HG02588 (cell line): ENCODE data around the gene MRPL53.

Experiments
- ATAC-seq: cut with Tn5 transposase; IDR thresholded peaks from one replicate; pipeline ENCODE4 v1.9.1; 2021; ENCODE audit warnings: mild to moderate bottlenecking, moderate library complexity; ENCODE audit not compliant: unreplicated experiment

Gene MRPL53

DNA sequence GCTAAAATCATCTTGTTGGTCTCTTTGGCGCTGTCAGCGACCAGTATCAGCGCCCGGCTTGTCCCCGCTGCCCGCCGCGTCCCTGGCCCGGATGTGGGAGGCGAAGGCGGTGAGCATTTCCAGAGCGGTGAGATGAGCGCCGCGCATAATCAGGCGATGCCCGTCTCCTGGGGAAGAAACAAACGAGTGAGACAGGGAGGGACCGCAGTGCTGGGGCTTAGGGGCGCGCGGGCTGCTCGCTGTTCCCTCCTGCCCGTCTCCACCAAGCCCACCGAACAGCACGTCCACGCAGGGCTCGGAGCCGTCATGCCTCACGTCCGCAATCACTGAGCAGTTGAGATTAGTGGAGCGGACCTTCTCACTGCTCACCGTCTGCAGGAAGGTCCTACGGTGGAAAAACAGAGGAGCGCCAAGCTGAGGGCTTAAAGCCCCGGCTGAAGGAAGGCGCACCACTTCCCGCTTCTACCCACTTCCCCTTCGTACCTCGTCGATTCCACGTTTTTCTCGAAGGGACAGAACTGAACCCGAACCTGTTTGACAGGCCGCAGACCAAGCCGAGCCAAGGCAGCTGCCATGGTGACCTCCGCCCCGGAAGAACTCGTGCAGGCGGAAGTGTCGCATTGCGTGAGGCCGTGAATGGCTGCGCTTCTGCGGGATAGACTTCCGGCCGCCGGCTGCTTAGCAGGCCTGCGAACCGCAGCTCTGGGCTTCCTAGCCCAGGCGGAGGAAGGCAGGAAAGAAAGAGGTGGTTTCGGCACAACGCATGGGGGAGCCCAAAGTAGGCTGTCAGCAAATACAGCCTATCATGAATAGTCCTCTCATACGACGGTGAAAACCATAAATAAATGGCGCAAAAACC lies at the start of gene MRPL53:
Gene MRPL53 (minus strand): TSS at position 595 of the 859 bp plus-strand sequence. CDS start 20 bp downstream, at position 575.
- peak; percentile 82 for ATAC-seq

DNA sequence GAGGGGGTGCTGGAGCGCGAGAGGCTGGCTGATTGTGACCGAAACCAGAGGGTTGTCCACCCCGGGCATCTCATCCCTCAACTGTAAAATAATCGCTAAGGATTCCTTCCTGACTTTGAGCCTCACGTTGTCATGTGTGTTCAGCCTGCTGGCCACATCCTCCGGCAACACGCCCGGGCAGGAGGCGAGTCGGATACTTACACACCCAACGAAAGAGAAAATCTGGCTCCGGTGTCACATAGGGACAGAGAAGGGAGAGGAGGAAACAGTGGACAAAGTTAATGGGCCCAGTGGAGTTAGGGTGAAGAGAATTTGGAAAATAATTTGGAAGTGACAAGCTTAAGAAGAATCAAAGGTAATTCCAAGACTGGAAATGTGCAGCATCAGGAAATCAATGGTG lies 44.2 kb upstream of the MRPL53 start:
- no peak for ATAC-seq

DNA sequence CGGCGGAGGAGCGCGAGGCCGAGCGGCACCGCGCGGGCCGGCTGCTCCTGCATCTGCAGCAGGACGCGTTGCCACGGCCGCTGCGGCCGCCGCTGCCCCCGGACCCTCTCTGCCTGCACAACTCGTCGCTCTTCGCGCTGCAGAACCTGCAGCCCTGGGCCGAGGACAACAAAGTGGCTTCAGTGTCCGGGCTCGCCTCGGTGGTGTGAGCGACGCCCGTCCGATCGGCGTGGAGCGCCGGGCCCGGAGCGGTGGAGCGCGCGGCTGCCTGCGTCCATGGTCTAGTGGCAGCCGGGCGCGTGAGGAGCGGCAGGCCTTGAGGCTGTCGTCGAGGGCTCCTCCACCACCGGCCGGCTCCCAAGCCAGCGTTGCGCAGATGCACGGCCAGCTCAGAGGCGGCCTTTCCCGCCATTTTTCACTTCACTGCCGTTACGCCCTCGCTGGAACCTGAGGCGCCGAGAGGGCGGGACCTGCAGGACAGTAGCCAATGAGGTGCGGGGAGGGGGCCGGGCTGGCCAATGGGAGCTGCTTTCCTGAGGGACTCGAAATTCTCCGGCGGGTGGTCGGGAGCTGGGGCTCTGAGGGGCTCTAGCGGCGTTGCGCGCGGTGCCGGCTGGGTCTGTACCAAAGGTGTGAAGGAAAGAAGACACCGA lies 43.6 kb upstream of the MRPL53 start:
- no peak for ATAC-seq

DNA sequence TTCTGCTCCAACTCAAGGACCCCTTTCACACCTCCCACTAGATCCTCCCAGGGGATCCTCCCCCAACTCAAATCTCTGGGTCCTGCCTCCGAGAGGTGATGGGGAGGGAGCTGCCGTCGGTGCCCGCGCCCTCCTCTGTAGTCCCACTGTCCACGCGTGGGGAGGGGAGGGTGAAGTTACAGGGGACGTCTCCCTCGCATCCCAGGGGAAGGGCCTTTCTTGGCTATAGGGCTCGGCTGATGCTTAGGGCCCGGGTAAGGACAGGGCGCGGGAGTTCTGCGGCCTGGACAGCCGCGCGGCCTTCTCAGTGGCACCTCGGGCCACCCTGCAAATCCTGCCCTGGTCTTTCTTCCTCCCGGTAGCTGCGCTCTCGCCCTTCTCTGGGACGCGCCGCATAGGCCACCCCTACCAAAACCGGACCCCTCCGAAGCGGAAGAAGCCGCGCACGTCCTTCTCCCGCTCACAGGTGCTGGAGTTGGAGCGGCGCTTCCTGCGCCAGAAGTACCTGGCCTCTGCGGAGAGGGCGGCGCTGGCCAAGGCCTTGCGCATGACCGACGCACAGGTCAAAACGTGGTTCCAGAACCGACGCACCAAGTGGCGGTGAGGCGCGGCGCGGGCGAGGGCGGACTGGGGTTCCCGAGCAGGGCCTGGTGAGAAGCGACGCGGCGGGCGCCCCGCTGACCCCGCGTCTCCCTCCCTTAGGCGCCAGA lies 42.9 kb upstream of the MRPL53 start:
- no peak for ATAC-seq

DNA sequence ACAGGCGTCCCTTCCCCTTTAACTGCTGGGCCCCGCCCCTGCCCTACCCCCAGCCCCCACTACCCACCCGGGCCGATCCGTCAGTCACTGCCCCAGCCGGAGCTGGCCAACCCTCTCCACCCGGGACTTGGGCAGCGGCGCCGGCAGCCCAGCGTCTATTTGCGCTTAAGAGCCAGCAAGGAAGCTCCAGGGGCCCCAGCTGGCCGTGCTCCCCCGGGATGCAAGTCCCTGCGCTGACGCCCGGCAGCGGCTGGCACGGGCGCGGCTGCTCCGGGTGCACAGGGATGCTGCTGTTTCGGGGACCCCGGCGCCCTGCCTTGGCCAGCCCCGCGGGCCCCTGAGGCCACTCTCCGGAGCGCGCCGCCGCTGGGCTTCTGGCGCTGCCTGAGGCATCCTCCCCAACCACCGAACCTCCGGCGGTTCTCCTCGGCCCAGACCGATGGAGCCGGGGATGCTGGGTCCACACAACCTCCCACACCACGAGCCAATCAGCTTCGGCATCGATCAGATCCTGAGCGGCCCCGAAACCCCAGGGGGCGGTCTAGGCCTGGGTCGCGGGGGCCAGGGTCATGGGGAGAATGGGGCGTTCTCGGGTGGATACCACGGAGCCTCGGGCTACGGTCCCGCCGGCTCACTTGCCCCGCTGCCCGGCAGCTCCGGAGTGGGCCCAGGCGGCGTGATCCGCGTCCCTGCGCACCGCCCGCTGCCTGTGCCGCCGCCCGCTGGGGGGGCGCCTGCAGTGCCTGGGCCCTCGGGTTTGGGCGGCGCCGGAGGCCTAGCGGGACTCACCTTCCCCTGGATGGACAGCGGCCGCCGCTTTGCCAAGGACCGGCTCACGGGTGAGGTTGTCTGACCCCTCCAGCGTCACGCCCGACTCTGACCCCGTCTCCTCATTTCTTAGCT lies 42.1 kb upstream of the MRPL53 start, which contains the start of gene TLX2:
Gene TLX2 (plus strand): TSS at position 83 of the 903 bp plus-strand sequence. CDS start 357 bp downstream, at position 440.
- no peak for ATAC-seq

DNA sequence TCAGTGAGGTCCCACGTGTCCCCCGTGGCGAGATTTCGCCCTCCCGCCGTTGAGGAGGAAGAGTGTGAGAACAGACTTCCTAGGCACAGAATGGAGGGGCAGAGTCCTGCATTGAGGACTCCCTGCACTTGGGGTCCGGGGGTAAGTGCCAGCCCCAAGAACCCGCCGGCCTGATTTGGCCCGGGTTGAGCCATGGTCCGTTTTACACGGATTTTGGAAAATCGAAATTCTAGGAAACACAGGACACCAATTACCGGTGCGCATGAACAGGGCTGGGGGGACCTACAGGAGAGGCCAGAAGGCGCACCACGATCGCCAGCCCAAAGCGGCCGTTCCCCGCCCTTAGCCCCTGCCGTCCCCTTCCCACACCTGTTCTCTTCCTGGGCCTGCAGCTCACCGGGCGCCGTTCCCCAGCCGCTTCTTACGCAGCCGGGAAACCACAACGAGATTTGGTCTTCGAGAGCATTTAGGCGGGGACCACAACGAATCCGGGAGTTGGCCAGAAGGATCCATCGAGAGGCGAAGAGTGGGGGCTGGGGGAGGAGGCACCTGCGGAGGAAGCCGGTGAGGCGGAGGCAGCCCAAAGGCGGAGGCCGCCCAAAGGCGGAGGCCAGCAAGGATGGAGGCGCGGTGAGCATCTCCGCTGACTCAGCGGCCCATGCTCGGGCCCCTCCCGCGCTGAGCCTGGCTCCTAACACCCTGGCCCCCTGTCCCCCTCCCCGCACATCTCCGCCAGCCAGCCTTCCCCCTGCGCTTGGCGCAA lies 41.3 kb upstream of the MRPL53 start:
- no peak for ATAC-seq

DNA sequence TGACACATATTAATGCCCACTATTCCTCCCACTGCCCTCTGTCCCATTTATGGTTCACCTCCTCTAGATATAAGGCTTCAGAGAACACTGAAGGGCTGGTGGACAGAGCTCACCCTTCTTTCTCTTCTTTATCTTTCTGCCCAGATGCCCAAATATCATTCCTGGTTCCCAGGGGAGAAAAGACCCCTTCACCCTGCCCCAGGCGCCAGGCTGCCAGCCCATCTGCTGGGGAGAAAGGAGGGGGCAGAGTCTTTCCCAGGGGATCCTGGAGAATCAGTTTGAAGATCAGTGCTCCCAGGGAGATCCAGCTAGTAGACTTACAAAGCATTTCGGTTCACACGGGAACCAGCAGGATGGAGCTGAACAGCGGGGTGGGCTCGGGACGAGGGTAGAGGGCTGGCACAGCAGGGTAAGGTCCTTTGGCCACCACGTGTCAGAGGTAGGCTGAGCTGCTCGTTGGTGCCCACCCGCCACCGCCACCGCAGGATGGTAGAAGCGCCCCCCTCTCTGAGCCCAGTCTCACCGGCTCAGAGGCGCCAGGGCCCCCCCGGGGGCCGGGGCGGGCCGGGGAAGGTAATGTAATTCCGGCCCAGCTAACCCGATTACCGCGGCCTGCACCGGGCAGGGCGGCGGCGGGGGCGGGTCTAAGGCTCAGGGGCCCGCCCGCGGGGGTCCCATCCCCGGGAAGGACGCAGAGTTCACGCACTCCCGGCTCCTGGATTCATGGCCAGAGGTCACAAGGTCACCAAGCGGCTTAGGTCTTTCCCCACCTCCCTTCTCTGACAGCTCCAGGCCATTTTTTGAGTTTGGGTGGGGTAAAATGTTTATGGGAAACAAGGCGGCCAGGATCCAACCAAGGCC lies 40.5 kb upstream of the MRPL53 start:
- ATAC-seq: no peak

DNA sequence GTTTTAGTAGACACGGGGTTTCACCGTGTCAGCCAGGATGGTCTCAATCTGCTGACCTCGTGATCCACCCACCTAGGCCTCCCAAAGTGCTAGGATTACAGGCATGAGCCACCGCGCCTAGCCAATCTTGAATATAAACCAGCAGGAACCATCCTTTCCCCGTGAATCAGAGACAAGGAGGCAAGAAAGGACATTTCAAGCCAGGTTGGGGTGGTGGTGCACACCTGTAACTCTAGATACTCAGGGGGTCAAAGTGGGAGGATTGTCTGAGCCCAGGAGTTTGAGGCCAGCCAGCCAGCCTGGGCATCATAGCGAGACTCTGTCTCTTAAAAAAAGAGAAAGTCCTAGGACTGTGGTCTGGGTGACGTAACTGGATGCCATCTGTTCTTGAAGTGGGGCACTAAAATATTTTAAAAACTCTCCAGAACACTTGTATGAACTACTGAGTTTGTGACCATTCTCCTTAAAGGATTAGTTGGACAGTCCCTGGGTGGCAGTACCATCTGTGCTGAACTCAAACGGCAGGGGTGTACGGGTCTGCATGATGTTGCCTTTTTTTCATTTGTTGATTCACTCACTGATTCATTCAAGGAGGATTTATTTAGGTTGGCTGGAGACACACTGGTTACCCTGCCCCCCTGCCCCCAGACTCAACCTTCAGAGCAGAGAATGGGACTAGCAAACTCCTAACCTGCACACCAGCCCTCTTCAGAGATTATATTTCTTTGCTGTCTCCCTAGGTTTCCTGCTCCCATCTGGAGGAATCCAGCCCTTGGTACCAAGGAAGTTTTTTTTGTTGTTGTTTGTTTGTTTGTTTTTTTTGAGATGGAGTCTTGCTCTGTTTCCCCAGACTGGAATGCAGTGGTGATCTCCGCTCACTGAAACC lies 38.9 kb upstream of the MRPL53 start:
- ATAC-seq: no peak

DNA sequence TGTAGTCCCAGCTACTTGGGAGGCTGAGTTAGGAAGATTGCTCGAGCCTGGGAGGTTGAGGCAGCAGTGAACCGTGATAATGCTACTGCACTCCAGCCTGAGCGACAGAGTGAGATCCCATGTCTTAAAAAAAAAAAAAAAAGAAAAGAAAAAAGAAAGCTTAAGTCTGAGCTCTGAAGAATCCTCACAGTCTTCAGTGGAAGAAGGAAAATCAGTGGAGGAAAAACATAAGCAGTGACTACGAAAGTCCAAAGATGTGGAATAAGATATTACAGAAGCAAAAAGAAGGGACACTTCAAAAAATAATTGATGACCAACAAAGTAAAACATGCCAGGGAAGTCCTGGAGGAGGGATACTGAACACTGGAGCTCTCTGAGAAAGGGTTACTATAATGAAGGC lies 37.8 kb upstream of the MRPL53 start:
- no peak for ATAC-seq

DNA sequence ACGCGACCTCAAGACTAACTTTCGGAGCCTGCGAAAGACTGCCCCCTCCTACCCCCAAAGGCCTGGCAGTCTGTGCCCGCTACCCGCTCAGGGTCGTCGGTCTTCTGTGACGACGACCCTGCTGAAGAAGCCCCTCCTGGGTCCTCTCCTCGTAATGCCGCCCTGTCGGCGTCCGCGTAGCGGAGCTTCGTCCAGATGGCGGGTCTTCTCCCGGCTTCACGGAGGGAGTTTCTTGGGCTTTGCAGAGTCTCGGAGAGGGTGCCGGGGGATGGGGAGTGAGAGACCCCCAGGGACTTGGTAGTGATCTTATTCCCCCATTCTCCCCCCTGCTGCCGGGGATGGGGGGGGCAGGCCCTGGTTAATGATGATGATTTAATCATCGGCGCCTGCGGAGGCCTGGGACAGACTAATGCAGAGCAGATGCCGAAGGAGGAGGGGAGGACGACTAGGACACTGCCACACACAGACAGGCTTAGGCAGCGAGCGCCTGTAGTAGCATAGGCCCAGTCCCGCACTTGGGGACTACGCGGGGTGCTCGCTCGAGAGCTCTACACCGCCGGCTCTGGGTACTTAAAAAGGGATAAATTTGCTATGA lies 35.5 kb upstream of the MRPL53 start:
- no peak for ATAC-seq

DNA sequence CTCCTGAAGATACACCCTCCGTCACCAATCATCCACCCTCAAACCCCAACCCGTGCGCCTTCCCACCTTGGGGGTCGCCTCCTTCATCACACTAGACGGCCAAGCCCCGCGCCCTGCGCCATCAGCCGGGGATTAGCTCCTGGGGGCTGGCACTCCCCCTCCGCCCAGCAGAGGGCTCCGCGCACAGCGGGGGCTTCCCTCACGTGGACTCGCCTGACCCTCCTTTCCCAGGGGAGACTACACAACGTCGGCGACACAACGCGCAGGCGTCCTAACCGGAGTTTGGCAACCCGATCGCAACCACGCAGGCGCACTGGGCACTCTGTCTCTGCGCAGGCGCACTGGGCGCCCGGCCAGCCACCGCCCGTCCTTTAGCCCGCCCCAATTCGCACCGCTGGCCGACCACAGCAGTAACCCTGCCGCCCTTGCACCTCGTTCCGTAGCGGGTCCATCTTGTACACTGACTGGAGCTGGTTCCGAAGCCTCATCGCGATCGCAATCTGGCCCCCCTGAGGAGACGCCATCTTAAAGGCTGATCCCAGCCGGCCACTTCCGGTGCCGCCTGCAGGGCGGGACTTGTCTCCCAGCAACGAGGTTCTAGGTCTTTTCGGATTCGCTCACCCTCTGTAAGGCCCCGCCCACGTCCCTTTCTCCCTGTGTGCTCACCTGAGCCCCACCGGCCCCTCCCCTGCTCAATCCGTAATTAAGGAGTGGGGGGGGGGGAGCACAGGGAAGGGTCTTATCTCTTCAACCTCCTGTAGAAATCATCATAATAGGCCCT lies 34.9 kb upstream of the MRPL53 start, which contains the start of gene PCGF1:
Gene PCGF1 (minus strand): TSS at position 551 of the 781 bp plus-strand sequence. CDS start 27 bp downstream, at position 524.
- ATAC-seq: peak; percentile 88

DNA sequence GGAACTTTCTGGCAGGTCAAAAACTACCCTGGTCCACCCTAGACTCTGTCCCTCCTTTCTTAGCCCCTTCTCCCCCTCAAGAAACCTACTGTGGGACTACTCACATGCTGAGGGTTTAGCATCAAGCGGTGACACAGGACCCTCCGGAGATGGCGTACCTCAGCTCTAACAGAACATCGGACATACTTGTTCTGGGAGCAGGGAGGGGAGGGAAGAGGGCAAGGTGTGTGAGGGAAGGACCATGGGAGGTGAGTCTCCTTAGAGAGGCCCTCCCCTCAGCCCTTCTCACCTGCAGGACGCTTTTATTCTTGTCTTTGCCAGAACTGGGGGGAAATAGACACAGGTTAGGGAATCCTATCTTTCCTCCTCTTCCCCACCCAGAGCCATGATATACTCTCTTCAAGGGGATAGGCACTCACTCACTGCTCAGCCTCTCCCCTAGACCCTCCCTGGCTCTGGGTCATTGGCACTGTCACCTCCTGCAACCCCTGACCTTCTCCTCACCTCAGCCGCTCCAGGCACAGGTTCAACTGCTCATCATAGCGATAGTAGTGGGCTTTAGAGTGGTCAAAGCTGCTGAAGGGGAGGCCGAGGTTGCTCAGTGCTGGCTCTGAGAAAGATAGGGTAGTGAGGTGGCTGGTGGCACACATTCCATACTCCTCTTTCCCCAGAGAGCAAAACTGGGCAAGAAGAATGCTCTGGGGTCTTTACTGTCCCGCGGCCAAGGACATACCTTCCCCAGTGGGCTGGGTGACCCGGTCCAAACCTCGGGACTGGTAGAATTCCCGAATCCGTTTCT lies 33.2 kb upstream of the MRPL53 start:
- ATAC-seq: no peak

DNA sequence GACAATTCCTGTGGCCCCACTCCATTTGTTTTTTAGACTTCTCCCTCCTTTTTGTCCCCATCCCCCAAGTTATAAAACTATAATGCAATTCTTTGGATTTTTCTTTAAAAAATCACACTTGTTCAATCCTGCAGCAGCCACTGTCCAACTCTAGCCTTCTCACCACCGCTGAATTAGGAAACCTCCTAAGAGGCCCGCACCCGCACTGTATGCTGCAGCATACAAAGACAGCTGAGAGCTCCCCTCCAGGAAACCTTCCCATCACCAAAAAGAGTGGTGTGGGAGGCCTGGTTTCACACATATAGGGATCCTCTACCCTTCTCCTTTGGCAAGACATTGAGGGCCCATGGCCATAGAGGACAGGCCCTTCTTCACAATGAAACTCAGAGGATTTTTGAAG lies 32.1 kb upstream of the MRPL53 start:
- ATAC-seq: no peak

DNA sequence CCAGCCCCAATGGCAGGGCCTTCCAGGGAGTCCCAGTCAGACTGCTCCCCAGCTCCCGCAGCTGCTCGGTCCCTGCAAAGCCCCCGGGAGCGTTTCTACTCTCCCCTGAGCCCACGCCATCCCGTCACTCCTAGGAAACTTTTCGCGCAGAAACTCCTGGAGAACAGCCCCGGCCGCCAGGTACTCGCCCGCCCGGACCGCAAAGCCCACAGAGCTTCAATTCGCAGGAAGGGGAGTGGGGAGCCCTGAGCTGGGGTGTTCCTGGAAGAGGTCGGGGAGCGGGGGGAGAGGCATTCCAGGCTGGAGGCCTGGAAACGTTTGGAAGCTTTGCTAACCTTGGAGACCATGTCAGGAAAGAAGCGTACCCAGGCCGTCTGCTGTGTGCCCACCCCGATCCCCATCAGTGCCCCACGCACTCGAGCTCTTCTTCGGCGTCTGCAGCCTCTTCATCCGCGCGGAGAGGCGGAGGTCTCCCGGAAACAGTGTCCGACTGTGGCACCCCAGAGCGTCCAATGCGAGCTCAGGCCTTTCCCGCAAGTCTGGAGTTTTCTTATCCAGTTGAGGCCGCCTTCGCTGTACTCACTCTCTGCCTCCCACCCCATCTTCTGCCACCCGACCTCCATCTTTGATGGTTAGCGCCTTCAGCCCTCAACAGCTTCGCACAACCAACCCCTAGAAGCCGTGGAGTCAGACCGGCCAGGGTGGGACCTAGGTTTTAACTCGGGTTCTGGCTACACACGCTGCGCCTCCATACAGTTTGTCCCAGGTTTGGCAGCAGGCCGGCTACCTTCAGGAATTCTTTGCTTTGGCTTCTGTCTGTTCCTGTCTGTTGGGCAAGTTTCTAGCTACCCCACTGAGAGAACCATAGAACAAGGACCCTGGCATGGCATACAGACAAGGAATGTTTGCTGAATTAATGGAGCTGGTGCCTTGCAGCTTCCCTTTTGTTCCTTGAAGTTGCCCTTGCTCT lies 31.3 kb upstream of the MRPL53 start:
- no peak for ATAC-seq
